ENCODE results near the gene DNAH7. TPM values are rescaled to one million over a fixed set of nuclear protein-coding genes. Genes with fewer than 3 reads are reported as not detected.

The DNAH7 gene
- total RNA-seq, 4 donors from 2014 or later = 0.10 to 1.2 (median 0.27) TPM

DNA sequence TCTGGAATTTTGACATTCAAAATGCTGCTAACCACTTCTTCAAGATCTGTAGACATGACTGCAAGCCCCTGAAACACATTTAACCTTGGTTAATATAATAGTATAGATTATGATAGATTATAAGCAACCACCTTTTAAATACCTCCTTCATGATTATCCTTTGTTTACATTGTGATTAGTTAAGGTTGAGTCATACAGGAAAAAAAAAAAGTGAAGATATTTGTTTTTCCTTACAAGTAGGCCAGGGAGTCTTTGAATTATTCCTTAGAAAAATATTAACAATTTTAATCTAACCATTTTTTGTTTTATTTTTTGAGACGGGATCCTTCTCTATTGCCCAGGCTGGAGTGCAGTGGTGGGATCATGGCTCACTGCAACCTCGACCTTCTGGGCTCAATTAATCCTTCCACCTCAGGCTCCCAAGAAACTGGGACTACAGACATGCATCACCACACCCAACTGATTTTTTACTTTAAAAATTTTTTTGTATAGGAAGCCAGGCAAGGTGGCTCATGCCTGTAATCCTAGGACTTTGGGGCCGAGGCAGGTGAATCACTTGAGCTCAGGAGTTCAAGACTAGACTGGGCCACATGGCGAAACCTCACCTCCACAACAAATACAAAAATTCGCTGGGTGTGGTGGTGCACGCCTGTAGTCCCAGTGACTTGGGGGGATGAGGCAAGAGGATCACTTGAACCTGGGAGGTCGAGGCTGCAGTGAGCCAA, 312.3 kb downstream of the DNAH7 start:
- Histone ChIP-seq H3K27ac (no peak overlapping the region), H3K27me3 (no peaks in the 10 kb centered on the region), H3K4me1 (no peaks in the 10 kb centered on the region), H3K9me3 (peaks cover 10% of the 10 kb centered on the region), H3K4me3 (no peak overlapping the region), H3K36me3 (no peaks in the 10 kb centered on the region)
- 78% methylated on average over 7 of the region's 7 CpGs for WGBS
- TF ChIP-seq, protein P1, sequence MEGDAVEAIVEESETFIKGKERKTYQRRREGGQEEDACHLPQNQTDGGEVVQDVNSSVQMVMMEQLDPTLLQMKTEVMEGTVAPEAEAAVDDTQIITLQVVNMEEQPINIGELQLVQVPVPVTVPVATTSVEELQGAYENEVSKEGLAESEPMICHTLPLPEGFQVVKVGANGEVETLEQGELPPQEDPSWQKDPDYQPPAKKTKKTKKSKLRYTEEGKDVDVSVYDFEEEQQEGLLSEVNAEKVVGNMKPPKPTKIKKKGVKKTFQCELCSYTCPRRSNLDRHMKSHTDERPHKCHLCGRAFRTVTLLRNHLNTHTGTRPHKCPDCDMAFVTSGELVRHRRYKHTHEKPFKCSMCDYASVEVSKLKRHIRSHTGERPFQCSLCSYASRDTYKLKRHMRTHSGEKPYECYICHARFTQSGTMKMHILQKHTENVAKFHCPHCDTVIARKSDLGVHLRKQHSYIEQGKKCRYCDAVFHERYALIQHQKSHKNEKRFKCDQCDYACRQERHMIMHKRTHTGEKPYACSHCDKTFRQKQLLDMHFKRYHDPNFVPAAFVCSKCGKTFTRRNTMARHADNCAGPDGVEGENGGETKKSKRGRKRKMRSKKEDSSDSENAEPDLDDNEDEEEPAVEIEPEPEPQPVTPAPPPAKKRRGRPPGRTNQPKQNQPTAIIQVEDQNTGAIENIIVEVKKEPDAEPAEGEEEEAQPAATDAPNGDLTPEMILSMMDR (IDR thresholded peaks at IDR 0.05) = no peak
- TF ChIP-seq POLR2AphosphoS5 (IDR thresholded peaks at IDR 0.05) (no peak), EP300 (IDR thresholded peaks at IDR 0.05) (no peak), POLR2A (IDR thresholded peaks at IDR 0.05) (no peak)
- DNase-seq (ENCODE audit: low spot score in 2 of 2) = no peak

DNA sequence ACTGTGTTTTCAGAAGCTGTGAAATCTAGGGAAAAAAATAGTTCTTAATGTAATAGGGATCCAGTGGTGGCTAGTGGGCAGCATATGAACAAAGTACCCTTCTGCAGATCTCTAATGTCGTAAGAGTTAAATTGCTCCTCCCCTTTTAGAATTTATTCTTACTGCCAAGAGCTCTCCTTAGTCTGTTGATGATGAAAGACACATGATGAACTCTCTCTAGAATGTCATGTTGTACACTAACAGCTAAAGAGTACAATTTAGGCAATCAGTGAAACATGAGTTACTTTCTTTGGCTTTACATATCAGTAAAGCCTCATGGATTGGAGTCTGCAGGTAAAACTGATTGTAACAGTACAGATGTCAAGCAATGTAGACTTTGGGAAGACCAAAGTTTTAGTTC, 327.4 kb downstream of the DNAH7 start:
- H3K9me3 ChIP-seq = no peaks in the 10 kb centered on the region
- H3K27ac ChIP-seq = no peak overlapping the region
- H3K4me3 ChIP-seq = no peak overlapping the region
- no peaks in the 10 kb centered on the region for H3K4me1 ChIP-seq
- DNase-seq (ENCODE audit: low spot score in 2 of 2) = no peak
- no peaks in the 10 kb centered on the region for H3K27me3 ChIP-seq
- WGBS = 94% methylated on average over 1 of the region's 1 CpG
- peaks cover 2% of the 10 kb centered on the region for H3K36me3 ChIP-seq
- TF ChIP-seq EP300 (IDR thresholded peaks at IDR 0.05) = no peak
- TF ChIP-seq, protein P1 (IDR thresholded peaks at IDR 0.05) = no peak
- no peak for TF ChIP-seq POLR2A (IDR thresholded peaks at IDR 0.05)
- no peak for TF ChIP-seq POLR2AphosphoS5 (IDR thresholded peaks at IDR 0.05)

DNA sequence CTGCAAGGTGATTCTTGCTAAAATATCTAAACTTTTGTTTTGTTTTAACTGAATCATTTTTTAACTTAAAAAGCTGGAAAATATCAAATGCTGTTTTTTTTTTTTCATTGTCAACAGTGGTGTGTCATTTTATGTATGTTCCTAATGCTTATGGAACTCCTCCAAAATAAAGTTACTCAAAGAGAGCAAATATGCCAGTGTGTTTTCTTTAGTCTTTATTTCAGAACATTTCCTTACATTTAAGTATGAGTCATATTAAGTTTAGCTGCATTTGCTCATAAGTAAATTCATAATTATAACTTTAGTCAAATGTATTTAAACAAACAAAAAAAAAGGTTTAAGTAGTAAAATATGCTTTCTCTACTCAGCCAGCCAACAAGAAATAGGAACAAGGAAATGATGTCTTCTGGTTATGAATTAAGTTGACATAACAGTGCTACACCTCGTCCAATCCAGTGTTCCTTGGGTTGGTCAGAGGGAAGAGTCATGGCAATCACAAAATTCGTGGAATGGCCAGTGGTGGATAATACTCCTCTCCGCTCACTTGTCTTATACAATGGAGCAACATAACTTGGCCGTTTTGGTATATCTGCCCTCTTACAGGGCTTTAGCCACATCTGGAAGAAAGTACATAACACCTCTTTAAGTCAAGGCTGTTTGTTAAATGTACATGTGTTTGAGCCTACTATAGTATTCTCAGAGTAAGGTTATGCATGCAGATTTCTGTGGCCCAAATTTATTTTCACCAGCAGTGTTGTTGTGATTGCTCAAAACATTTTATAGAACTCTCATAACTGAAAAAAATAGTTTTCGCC, 330.9 kb downstream of the DNAH7 start:
- Histone ChIP-seq H3K4me1 (no peaks in the 10 kb centered on the region), H3K9me3 (no peaks in the 10 kb centered on the region), H3K36me3 (peaks cover 17% of the 10 kb centered on the region), H3K4me3 (no peak overlapping the region), H3K27me3 (no peaks in the 10 kb centered on the region), H3K27ac (no peak overlapping the region)
- WGBS = 86% methylated on average over 5 of the region's 5 CpGs
- no peak for TF ChIP-seq POLR2A (IDR thresholded peaks at IDR 0.05)
- TF ChIP-seq, protein P1 (IDR thresholded peaks at IDR 0.05) = no peak
- no peak for TF ChIP-seq EP300 (IDR thresholded peaks at IDR 0.05)
- no peak for TF ChIP-seq POLR2AphosphoS5 (IDR thresholded peaks at IDR 0.05)
- no peak for DNase-seq (ENCODE audit: low spot score in 2 of 2)

DNA sequence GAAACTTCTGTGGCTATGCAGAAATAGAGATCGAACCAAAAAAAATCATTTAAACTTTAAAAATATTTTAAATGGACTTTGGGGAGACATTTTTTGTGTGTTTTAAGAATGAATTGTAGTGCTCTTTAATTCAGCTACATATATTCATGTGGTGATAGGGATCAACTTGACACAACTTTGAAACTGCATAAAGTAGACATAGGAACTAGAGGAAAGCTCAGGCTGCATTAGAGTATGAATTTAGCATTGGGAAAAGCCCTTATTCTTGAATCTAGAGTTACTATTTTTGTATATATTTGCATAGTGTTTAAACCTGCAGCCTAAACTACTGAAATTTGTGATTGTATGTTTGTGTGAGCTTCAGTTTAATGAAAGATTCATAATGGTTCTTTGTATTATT, 333.3 kb downstream of the DNAH7 start:
- TF ChIP-seq POLR2A (IDR thresholded peaks at IDR 0.05) (no peak), EP300 (IDR thresholded peaks at IDR 0.05) (no peak), POLR2AphosphoS5 (IDR thresholded peaks at IDR 0.05) (no peak)
- TF ChIP-seq, protein P1 (IDR thresholded peaks at IDR 0.05) = no peak
- Histone ChIP-seq H3K4me3 (no peak overlapping the region), H3K4me1 (no peaks in the 10 kb centered on the region), H3K27ac (no peak overlapping the region), H3K27me3 (no peaks in the 10 kb centered on the region), H3K36me3 (peaks cover 22% of the 10 kb centered on the region), H3K9me3 (no peaks in the 10 kb centered on the region)
- 89% methylated on average over 1 of the region's 1 CpG for WGBS
- no peak for DNase-seq (ENCODE audit: low spot score in 2 of 2)

DNA sequence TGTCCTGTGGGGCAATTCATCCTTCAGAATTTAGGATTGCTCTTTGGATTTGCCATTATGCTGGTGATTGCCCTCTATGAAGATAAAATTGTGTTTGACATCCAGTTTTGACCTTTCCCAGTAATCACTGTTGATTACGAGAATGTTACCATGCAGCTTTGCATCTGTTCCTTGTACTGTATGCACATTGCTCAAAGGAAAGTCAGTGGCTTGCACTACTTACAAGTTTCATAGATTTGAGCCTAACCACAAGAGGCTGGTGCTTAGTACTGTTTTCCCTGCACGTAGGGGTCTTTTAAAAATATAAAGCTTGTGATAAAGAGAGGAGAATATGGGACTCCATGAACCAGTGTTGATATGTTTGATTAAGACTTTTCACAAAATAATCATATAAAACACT, 333.7 kb downstream of the DNAH7 start:
- H3K9me3 ChIP-seq = no peaks in the 10 kb centered on the region
- peaks cover 24% of the 10 kb centered on the region for H3K36me3 ChIP-seq
- no peak for TF ChIP-seq POLR2A (IDR thresholded peaks at IDR 0.05)
- no peak for TF ChIP-seq EP300 (IDR thresholded peaks at IDR 0.05)
- TF ChIP-seq, protein P1 (IDR thresholded peaks at IDR 0.05) = no peak
- TF ChIP-seq POLR2AphosphoS5 (IDR thresholded peaks at IDR 0.05) = no peak
- no peak overlapping the region for H3K27ac ChIP-seq
- no peaks in the 10 kb centered on the region for H3K27me3 ChIP-seq
- 95% methylated on average over 2 of the region's 2 CpGs for WGBS
- H3K4me1 ChIP-seq = no peaks in the 10 kb centered on the region
- no peak for DNase-seq (ENCODE audit: low spot score in 2 of 2)
- H3K4me3 ChIP-seq = no peak overlapping the region
